CD4-positive, alpha-beta T cell (primary cell): ENCODE measurements around the gene FBRSL1. TPM values are rescaled to one million over a fixed set of nuclear protein-coding genes. Genes with fewer than 3 reads are reported as not detected.

Experiments used
- ATAC-seq: fragments of 200-7000 bp; cut with Tn5 transposase; one replicate; pipeline ENCODE4 v1.10.0; 2022; ENCODE audit warnings: mild to moderate bottlenecking; ENCODE audit not compliant: poor library complexity
- CTCF ChIA-PET: fragments of 350-600 bp; sonication (Branson Sonifier 250); formaldehyde crosslinking; loops from one replicate; lab custom pipeline; 2021; ENCODE audit warnings: antibody characterized with exemption, inconsistent platforms; lab: Charles Lee
- POLR2A ChIA-PET: fragments of 350-600 bp; sonication (Branson Sonifier 250); formaldehyde crosslinking; loops from one replicate; lab custom pipeline; 2021; ENCODE audit warnings: antibody characterized with exemption, inconsistent platforms; lab: Charles Lee
- DNase-seq, 14 experiments: peaks; one replicate each; pipeline ENCODE4 v3.0.0-alpha.2; 2013 to 2020; ENCODE audit warnings: mixed read lengths in 2 of 14
- H3K27ac ChIP-seq, 2 donors: one replicate each; pipeline versions ENCODE4 v1.5.1 to v1.7.0; 2013; ENCODE audit warnings: low read length in 2 of 2, low read depth in 1 of 2, mild to moderate bottlenecking in 1 of 2
- H3K27me3 ChIP-seq, 2 experiments: 1 replicate in 1 of 2; 2 replicates in 1 of 2; pipeline versions ENCODE4 v1.6.1 to v1.7.0; 2013; ENCODE audit warnings: low read length in 2 of 2, control low read depth in 1 of 2, mild to moderate bottlenecking in 1 of 2, moderate library complexity in 1 of 2; ENCODE audit not compliant: insufficient read depth in 2 of 2, control insufficient read depth in 1 of 2
- H3K36me3 ChIP-seq: one replicate; pipeline ENCODE4 v1.6.1; 2013; ENCODE audit warnings: low read length, control low read depth; ENCODE audit not compliant: insufficient read depth
- H3K4me1 ChIP-seq: one replicate; pipeline ENCODE4 v1.6.1; 2013; ENCODE audit warnings: low read length, control low read depth; ENCODE audit not compliant: insufficient read depth
- H3K4me3 ChIP-seq: one replicate; pipeline ENCODE4 v1.5.1; 2013; ENCODE audit warnings: mild to moderate bottlenecking, low read length, moderate library complexity
- H3K9me3 ChIP-seq, 2 experiments: 1 replicate in 1 of 2; 2 replicates in 1 of 2; pipeline versions ENCODE4 v1.6.1 to v1.7.0; 2013; ENCODE audit warnings: low read length in 2 of 2, mild to moderate bottlenecking in 2 of 2, control low read depth in 1 of 2, moderate library complexity in 1 of 2; ENCODE audit not compliant: control insufficient read depth in 1 of 2, insufficient read depth in 1 of 2
- H3K27ac Mint-ChIP-seq: one replicate; pipeline ENCODE4 v1.8.0; 2020; ENCODE audit warnings: mixed read lengths
- H3K27me3 Mint-ChIP-seq: one replicate; pipeline ENCODE4 v1.8.0; 2021; ENCODE audit warnings: mixed read lengths
- H3K36me3 Mint-ChIP-seq: one replicate; pipeline ENCODE4 v1.8.0; 2021; ENCODE audit warnings: low read depth, mixed read lengths
- H3K4me1 Mint-ChIP-seq: one replicate; pipeline ENCODE4 v1.8.0; 2021; ENCODE audit warnings: low read depth, mixed read lengths
- H3K4me3 Mint-ChIP-seq: one replicate; pipeline ENCODE4 v1.8.0; 2020; ENCODE audit warnings: mild to moderate bottlenecking, mixed read lengths
- H3K9me3 Mint-ChIP-seq: one replicate; pipeline ENCODE4 v1.8.0; 2020; ENCODE audit warnings: mixed read lengths
- CTCF ChIP-seq: fragments of 200-600 bp; IDR thresholded peaks from one replicate; pipeline ENCODE4 v1.8.0; 2022; ENCODE audit warnings: antibody characterized with exemption, mild to moderate bottlenecking
- intact Hi-C, 2 experiments: fragments of 100-400 bp; cut with DNase I in 1 of 2; cut with micrococcal nuclease in 1 of 2; formaldehyde crosslinking; loops; one replicate each; pipeline versions ENCODE4 v1.15.1 to v1.9.0; 2023 to 2025; cut with DNase I, micrococcal nuclease
- total RNA-seq, 174 experiments: library from RNA in 2 of 174; stranded (reverse) in 2 of 174; gene quantifications; one replicate each; pipeline ENCODE4 v1.2.3 and lab custom pipeline; 2021 to 2026

FBRSL1 gene
- total RNA-seq, 2 experiments from 2014 or later: 75.8 to 80.7 TPM

GRCh38 chr12:132450418-132451171, 39.4 kb upstream of the FBRSL1 start:
- no peak for ATAC-seq
- Histone ChIP-seq H3K9me3 (no peaks in the 10 kb centered on the region), H3K4me3 (no peak overlapping the region), H3K36me3 (no peaks in the 10 kb centered on the region), H3K27ac (no peak overlapping the region), H3K27me3 (no peaks in the 10 kb centered on the region), H3K4me1 (peaks cover 45% of the 10 kb centered on the region)
- Mint-ChIP-seq H3K4me1 (peaks cover 59% of the 10 kb centered on the region), H3K9me3 (no peaks in the 10 kb centered on the region), H3K27me3 (no peaks in the 10 kb centered on the region), H3K36me3 (peaks cover 6% of the 10 kb centered on the region), H3K4me3 (no peak overlapping the region), H3K27ac (no peak overlapping the region)
- ChIA-PET CTCF (no interaction called here), POLR2A (interaction anchor here (1.1 kb wide), 1 partner anchor 38 kb away, joined by 6 read pairs; no protein-coding TSS in a partner anchor)
- no peak for DNase-seq
- intact Hi-C loops: no loop called here
- no peak for TF ChIP-seq CTCF

- H3K4me1 ChIP-seq: peaks cover 38% of the 10 kb centered on the region
- ATAC-seq (peak; percentile 39), DNase-seq (no peak)
- no peaks in the 10 kb centered on the region for H3K36me3 Mint-ChIP-seq
- H3K4me3 Mint-ChIP-seq: no peak overlapping the region
- ChIA-PET CTCF (no interaction called here), POLR2A (interaction anchor here (1.1 kb wide), 1 partner anchor 37 kb away, joined by 6 read pairs; no protein-coding TSS in a partner anchor)
- peaks cover 56% of the 10 kb centered on the region for H3K4me1 Mint-ChIP-seq
- TF ChIP-seq CTCF: no peak
- intact Hi-C loops: no loop called here
- no peaks in the 10 kb centered on the region for H3K27me3 Mint-ChIP-seq
- no peak overlapping the region for H3K27ac ChIP-seq
- H3K4me3 ChIP-seq: no peak overlapping the region
- H3K27ac Mint-ChIP-seq: no peak overlapping the region
- no peaks in the 10 kb centered on the region for H3K36me3 ChIP-seq
- no peaks in the 10 kb centered on the region for H3K27me3 ChIP-seq
- no peaks in the 10 kb centered on the region for H3K9me3 ChIP-seq
- no peaks in the 10 kb centered on the region for H3K9me3 Mint-ChIP-seq
Measured at GRCh38 chr12:132451172-132451835, 38.6 kb upstream of the FBRSL1 start.

- Histone ChIP-seq H3K4me1 (peaks cover 35% of the 10 kb centered on the region), H3K9me3 (no peaks in the 10 kb centered on the region), H3K27me3 (no peaks in the 10 kb centered on the region), H3K4me3 (no peak overlapping the region), H3K36me3 (no peaks in the 10 kb centered on the region), H3K27ac (no peak overlapping the region)
- Mint-ChIP-seq H3K27me3 (no peaks in the 10 kb centered on the region), H3K9me3 (no peaks in the 10 kb centered on the region), H3K36me3 (no peaks in the 10 kb centered on the region), H3K4me1 (peaks cover 51% of the 10 kb centered on the region), H3K27ac (peak overlapping the region; percentile 36), H3K4me3 (no peak overlapping the region)
- POLR2A ChIA-PET: no interaction called here
- ATAC-seq: no peak
- no peak for TF ChIP-seq CTCF
- no peak for DNase-seq
- intact Hi-C loops: no loop called here
- CTCF ChIA-PET: no interaction called here
Measured at GRCh38 chr12:132451836-132452195, 38.1 kb upstream of the FBRSL1 start.
